DND-41 (cell line): Measurements from ENCODE around the gene SIRT5.

ENCODE experiments used
- EZH2 ChIP-seq: IDR thresholded peaks from 3 replicates; pipeline ENCODE4 v1.6.1; 2012; ENCODE audit warnings: borderline replicate concordance, low read depth, mild to moderate bottlenecking, moderate library complexity, low read length, inconsistent platforms; ENCODE audit not compliant: severe bottlenecking
- TF ChIP-seq, protein P1 (sequence below): IDR thresholded peaks from 2 replicates; pipeline ENCODE4 v1.5.1; 2012; ENCODE audit warnings: borderline replicate concordance, low read length, moderate library complexity, mild to moderate bottlenecking; ENCODE audit not compliant: poor library complexity, severe bottlenecking; ENCODE audit errors: extremely low read depth

DNA sequence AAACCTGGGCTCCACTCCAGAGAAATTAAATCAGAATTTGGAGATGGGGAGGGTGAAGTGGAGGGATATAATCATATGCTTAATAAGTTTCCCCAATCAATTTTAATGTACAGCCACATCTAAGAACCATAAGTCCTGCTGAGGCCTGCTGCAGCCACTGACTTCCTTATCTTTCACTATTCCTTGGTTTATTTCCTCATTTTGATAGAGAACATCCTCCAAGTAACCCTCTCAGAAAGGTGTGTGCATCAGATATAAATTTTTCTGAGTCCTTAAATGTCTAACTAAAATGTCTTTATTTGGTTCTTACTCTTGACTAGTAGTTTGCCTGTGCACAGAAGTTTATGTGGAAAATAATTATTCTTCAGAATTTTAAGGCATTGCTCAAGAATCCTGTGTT is 23.7 kb upstream of the SIRT5 start:
- TF ChIP-seq, protein P1, sequence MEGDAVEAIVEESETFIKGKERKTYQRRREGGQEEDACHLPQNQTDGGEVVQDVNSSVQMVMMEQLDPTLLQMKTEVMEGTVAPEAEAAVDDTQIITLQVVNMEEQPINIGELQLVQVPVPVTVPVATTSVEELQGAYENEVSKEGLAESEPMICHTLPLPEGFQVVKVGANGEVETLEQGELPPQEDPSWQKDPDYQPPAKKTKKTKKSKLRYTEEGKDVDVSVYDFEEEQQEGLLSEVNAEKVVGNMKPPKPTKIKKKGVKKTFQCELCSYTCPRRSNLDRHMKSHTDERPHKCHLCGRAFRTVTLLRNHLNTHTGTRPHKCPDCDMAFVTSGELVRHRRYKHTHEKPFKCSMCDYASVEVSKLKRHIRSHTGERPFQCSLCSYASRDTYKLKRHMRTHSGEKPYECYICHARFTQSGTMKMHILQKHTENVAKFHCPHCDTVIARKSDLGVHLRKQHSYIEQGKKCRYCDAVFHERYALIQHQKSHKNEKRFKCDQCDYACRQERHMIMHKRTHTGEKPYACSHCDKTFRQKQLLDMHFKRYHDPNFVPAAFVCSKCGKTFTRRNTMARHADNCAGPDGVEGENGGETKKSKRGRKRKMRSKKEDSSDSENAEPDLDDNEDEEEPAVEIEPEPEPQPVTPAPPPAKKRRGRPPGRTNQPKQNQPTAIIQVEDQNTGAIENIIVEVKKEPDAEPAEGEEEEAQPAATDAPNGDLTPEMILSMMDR: no peak
- TF ChIP-seq EZH2: no peak
